GM12891 (cell line): ENCODE data around the gene TOR1B.

ENCODE experiments used
- DNase-seq: peaks from one replicate; pipeline ENCODE4 v3.0.0; 2011; ENCODE audit warnings: low spot score; ENCODE audit not compliant: insufficient read length
- FAIRE-seq: peaks from 2 replicates; lab custom pipeline; 2011; peaks lifted over from hg19 to GRCh38; lab: Jason Lieb, UNC
- PAX5 ChIP-seq: IDR thresholded peaks from 2 replicates; pipeline ENCODE4 v1.6.1; 2011; ENCODE audit warnings: low read length, moderate library complexity, mild to moderate bottlenecking; ENCODE audit not compliant: insufficient read depth, severe bottlenecking
- POLR2A ChIP-seq: IDR thresholded peaks from 2 replicates; pipeline ENCODE4 v1.6.1; 2011; ENCODE audit warnings: low read depth, low read length, control low read depth
- POLR2AphosphoS5 ChIP-seq: IDR thresholded peaks from 2 replicates; pipeline ENCODE4 v1.6.1; 2011; ENCODE audit warnings: low read depth, low read length, control low read depth
- POU2F2 ChIP-seq: IDR thresholded peaks from 2 replicates; pipeline ENCODE4 v1.6.1; 2011; ENCODE audit warnings: low read depth, mild to moderate bottlenecking, control low read depth, low read length, moderate library complexity
- SPI1 ChIP-seq: IDR thresholded peaks from 2 replicates; pipeline ENCODE4 v1.6.1; 2011; ENCODE audit warnings: low read depth, low read length, control low read depth
- TAF1 ChIP-seq: IDR thresholded peaks from 2 replicates; pipeline ENCODE4 v1.6.1; 2011; ENCODE audit warnings: low read depth, low read length, control low read depth

Gene TOR1B

DNA sequence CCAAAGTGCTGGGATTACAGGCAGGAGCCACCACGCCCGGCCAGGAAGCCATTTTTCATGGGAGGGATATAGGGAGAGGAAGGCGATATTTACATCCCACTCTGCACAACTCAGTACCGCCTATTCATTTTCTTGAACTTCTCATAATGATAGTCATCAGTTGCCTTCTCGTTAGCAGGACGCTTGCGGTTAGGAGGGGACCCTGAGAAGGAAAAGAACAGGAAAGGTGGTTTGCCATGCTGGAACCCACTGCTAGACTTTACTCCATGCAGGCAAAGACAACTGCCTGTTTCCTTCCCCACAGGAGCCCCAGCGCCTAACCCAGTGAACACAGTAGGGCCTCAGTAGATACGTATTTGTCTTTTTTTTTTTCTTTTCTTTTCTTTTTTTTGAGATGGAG is 25.1 kb downstream of the TOR1B start:
- DNase-seq, result no peak
- TF ChIP-seq SPI1, result no peak
- no peak for TF ChIP-seq TAF1
- TF ChIP-seq POU2F2, result no peak
- TF ChIP-seq POLR2A, result no peak
- no peak for TF ChIP-seq PAX5
- no peak for TF ChIP-seq POLR2AphosphoS5
- no peak for FAIRE-seq

DNA sequence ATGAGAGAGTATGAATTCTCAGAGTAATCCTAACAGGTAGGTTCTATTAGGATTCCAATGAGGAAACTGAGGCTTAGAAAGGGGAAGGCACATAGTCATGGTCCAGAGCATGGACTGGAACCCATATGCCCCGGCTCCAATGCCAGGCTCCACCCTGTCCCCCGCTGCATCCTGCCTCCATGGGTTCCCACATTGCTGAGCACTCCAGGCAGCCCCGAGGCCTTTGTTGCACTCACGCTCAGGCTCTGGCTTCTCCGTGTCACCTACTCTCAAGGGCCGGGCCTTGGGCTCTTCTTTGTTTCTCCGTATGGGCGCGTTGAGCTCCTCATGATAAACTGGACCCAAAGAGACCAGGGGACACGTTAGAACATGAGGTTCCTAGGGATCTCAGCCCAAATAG is 26.0 kb downstream of the TOR1B start:
- TF ChIP-seq POLR2A (no peak), TAF1 (no peak), POLR2AphosphoS5 (no peak), POU2F2 (no peak), PAX5 (no peak), SPI1 (no peak)
- no peak for DNase-seq
- FAIRE-seq, result no peak

DNA sequence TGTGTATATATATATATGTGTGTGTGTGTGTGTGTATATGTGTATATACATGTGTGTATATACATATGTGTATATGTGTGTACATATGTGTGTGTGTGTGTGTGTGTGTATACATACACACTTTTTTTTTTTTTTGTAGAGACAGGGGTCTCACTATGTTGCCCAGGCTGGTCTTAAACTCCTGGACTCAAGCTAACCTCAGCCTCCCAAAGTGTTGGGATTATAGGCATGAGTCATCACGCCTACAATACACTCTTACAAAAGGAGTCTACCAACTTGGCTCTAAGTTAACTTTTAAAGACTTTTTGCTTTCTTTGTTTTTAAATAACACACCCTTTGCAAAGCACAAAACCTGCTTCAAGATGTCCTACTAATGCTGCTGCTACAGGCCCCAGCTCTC is 30.0 kb downstream of the TOR1B start:
- FAIRE-seq (no peak), DNase-seq (no peak)
- no peak for TF ChIP-seq PAX5
- TF ChIP-seq SPI1, result no peak
- TF ChIP-seq POU2F2, result no peak
- TF ChIP-seq TAF1, result no peak
- TF ChIP-seq POLR2A, result no peak
- TF ChIP-seq POLR2AphosphoS5, result no peak

DNA sequence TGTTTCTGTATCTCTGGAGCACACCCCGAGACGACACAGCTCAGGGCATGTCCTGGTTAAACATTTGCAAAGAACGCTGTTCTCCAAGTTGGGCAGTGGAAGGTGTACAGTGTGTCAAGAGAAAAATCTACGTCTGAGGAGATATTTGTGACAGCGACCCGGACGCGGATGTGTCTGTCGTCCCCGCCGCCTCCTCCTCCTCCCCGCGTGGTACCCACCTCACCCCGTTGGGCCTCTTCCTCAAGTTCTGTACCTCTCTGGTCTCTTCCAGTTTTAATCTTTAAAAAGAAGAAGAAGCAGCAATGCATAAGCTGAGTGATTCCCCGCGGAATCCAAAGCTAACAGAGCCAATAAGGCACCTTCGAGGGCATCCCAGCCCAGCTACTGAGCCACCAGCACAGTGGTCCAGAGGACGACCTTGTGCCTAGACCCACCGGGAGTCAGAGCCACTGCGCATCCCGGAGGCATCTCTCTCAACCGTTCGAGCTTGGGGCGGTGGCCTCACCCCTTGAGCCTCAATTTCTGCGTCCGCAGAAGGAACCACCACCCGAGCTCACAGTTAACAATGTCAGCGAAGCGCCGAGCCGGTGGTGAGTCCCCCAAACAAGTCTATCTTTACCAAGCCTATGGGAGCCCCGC is 31.6 kb downstream of the TOR1B start:
- no peak for FAIRE-seq
- no peak for DNase-seq
- no peak for TF ChIP-seq SPI1
- TF ChIP-seq TAF1, result no peak
- TF ChIP-seq POLR2AphosphoS5, result no peak

DNA sequence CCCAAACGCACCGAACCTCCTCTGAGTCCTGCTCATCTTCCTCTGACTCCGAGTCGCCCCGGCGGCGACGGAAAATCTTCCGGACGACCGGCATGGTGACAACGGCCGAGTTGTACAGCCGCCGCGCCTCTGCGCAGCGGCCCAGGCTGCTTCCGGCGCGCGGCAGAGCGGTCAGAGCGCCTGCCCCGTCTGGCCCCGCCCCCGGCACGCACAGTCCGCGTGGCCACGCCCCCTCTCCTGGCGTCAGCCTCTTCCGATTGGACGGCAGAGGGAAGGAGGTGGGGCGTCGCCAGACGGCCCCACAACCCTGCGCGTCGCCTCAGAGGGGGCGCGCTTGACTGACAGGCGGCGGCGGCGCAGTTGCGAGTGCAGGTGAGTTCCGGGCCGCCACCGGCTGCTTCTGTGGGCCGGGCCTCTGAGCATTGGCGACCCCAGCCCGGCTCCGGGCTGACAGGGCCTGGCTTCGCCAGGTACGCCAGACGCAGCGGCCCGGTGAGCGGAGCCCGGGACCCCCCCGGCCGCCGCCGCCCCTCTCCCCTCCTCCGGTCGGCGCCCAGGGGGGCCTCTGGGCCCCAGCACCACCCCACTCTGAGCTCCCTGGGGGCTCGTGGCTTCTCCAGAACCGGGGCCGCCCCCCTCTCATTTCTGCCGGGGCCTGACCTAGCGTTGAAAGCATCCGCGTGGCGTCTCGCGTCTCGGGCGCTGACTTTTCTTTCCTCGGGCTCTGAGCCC is 32.3 kb downstream of the TOR1B start, which contains the start of the genes C9orf78 and USP20:
TSS of gene C9orf78 (minus strand) at position 148 of the 732 bp plus-strand sequence. CDS start at position 94, 54 bp downstream.
TSS of gene USP20 (plus strand) at position 331 of the 732 bp plus-strand sequence. CDS start 17,098 bp downstream, outside the sequence.
- TF ChIP-seq PAX5 (peak; percentile 35), SPI1 (no peak), TAF1 (peak; percentile 43; the same call in 1 of the 2 replicates), POU2F2 (0 out of 2 replicates have a peak, but pooled peaks have one; percentile 30), POLR2A (peak; percentile 85), POLR2AphosphoS5 (peak; percentile 91)
- DNase-seq, result peak; percentile 97
- peak; percentile 97 for FAIRE-seq

DNA sequence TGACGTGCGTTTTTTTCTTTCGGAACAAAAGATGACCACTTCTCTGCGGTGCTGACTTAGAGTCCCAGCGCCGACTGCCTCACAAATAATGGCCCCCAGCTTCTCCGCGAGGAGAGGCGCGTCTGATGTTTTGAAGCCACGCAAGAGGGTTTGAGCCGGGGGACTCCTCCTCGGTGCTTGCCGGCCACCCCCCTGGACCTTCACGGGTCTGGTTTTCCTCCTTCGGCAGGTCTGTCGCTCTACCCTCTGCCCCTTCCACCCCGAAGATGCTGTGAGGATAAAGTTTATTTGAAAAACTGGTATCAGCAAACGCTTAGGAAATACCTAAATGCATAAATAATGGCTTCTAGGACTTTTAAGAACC is 32.9 kb downstream of the TOR1B start:
- DNase-seq, result no peak
- no peak for FAIRE-seq
- no peak for TF ChIP-seq TAF1
- no peak for TF ChIP-seq PAX5
- TF ChIP-seq POLR2AphosphoS5, result no peak
- TF ChIP-seq SPI1, result no peak
- no peak for TF ChIP-seq POLR2A
- TF ChIP-seq POU2F2, result no peak

DNA sequence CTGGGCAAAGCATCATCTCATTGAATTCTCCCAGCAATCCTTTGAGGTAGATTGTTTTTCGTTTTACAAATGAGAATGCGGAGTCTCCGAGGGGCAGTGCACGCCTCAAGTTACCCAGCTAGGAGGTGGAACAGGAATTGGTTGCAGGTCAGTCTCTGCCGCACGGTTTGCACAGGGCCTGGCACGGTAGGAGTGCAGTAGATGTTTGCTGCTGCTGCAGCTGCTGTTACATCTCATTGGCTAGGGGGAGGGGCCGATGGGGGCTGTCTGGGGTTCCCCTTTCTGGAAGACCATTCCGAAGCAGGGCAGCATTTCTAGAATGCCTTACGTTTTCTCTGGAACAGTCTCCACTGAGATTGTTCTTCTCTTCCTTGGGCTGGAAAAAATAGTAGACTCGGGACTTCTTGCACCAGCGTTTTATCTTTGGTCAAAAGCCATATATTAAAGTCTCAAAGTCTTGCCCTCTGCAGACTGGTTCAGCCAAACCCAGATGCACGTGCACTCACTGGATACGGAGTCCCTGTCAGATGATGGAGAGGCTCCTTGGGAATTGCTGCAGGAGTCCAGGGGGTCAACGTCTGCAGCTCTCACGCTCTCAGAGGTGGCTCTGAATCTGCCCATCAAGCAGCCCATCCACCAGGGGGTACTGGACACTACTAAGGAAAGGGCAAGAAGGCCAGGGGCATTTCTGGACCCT is 33.5 kb downstream of the TOR1B start:
- no peak for DNase-seq
- FAIRE-seq, result no peak
- peak; percentile 39; the same call in 1 of the 2 replicates for TF ChIP-seq SPI1
- TF ChIP-seq POLR2AphosphoS5, result no peak

DNA sequence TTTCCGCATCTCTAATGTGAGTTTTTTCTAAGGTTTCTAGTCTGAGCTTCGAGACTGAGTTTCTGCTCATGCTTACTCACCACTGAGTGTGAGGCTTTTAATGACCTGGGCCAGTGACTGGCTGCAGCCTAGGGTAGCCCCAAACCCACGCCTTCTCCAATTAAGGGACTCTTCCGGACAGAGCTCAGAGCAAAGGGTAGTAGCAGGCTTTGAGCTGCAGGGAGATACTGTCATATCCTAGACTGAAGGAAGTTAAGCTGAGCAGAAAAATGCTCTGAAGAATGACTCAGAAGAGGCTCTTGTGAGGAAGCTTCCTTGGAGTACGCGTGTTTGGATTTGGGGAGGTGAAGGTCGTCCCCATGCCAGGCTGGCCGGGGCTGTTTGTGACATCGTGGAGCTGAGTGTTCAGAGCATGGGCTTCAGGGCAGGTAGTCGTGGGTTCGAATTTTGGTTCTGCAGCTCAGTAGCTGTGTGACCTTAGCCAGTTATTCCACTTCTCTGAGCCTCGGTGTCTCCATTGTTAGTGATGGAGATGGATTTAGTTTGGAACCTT is 35.8 kb downstream of the TOR1B start:
- FAIRE-seq (no peak), DNase-seq (no peak)
- TF ChIP-seq SPI1 (no peak), TAF1 (no peak), POLR2A (no peak), POU2F2 (no peak), POLR2AphosphoS5 (no peak), PAX5 (no peak)

DNA sequence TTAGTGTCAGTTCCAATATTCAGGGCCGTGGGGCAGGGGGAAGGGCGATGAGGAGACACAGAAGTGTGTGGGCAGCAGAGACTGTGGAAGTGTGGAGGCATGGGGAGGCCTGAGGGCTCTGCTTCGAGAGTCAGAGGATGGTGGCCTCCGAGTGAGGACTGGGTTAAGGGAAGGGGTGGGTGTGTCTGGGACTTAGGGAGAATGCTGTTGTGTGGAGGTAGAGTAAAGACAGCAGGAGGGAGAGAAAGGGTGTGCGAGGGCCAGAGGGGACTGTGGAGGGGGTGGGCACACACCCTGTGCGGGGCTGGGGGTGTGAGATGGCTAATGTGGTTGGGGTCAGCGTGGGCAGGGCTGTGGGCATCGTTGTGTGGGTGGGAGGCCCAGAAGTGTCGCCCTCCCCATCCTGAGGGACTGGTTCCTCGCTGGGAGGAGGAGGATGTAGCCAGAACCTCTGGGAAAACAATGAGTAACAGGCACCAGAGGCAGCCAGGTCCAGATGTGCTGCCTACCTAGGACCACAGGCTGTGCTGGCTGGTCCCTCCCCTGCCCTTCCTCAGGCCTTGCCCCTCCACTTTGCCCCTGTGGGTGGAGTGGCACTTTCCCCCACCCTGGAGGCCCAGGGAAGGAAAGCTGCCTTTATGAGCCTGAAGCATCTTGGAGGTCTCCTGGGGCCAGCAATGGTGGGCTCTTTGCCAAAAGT is 36.5 kb downstream of the TOR1B start:
- TF ChIP-seq POLR2AphosphoS5 (no peak), POU2F2 (no peak), PAX5 (no peak), POLR2A (no peak), TAF1 (no peak)
- DNase-seq, result no peak
- no peak for FAIRE-seq
